Measurements from ENCODE around the gene LPCAT1. TPM values are rescaled to one million over a fixed set of nuclear protein-coding genes. Genes with fewer than 3 reads are reported as not detected.

The LPCAT1 gene
- total and polyA plus RNA-seq, 2 of the 13 experiments (the other 11 are each of a cell fraction or from before 2014, with no cell fraction given): 29.8 to 90.6 TPM

DNA sequence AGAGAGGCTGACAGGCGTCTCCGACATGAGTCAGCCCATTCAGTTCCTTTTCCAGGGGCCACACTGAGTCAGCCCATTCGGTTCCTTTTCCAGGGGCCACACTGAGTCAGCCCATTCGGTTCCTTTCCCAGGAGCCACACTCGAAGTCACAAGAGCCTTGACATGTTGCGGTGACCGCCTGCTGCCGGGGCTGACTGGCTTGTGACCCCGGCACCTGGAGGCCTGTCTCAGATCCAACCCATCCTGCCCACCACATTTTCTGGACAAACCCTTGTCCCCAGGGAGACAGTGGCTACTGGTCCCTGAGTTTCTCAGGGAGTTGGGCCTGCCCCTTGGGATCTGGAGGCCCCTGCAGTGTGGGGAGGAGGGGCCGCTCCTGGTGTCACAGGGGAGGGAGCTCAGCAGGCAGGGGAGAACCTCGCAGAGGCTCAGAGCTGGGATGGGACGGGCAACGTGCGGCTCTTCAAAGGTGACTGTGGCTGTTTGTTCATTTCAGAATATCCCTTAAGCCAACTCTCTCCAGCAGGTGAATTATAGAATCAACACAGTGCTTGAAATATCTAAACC lies 40.5 kb upstream of the LPCAT1 start (continued):
- TF ChIP-seq, protein P1, sequence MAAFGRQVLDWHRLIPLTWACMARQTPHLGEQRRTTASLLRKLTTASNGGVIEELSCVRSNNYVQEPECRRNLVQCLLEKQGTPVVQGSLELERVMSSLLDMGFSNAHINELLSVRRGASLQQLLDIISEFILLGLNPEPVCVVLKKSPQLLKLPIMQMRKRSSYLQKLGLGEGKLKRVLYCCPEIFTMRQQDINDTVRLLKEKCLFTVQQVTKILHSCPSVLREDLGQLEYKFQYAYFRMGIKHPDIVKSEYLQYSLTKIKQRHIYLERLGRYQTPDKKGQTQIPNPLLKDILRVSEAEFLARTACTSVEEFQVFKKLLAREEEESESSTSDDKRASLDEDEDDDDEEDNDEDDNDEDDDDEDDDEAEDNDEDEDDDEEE (CRISPR knock-in tag; IDR thresholded peaks at IDR 0.05): no peak
- TF ChIP-seq BRD4 (CRISPR knock-in tag; IDR thresholded peaks at IDR 0.05) (no peak), ZSCAN12 (CRISPR knock-in tag; IDR thresholded peaks at IDR 0.05) (no peak), ELF3 (CRISPR knock-in tag; IDR thresholded peaks at IDR 0.05) (no peak), AGO1 (IDR thresholded peaks at IDR 0.05; ENCODE audit: low read depth, low read length, poor library complexity, severe bottlenecking) (no peak), ZBTB38 (CRISPR knock-in tag; IDR thresholded peaks at IDR 0.05) (peak; percentile 19; the same call in 1 of the 2 replicates), ZNF670 (CRISPR knock-in tag; IDR thresholded peaks at IDR 0.05; ENCODE audit: borderline replicate concordance) (no peak), CEBPG (CRISPR knock-in tag; IDR thresholded peaks at IDR 0.05) (0 out of 2 replicates have a peak, but pooled peaks have one; percentile 9), MYNN (CRISPR knock-in tag; IDR thresholded peaks at IDR 0.05; ENCODE audit: low read depth) (0 out of 2 replicates have a peak, but pooled peaks have one; percentile 31), ZNF7 (CRISPR knock-in tag; IDR thresholded peaks at IDR 0.05) (no peak), ZNF124 (CRISPR knock-in tag; IDR thresholded peaks at IDR 0.05) (no peak), POLR2AphosphoS2 (IDR thresholded peaks at IDR 0.05; ENCODE audit: low read depth, low read length) (no peak), YEATS2 (CRISPR knock-in tag; IDR thresholded peaks at IDR 0.05; ENCODE audit: borderline replicate concordance) (no peak), ZSCAN20 (CRISPR knock-in tag; IDR thresholded peaks at IDR 0.05; ENCODE audit: borderline replicate concordance) (no peak), ELF4 (CRISPR knock-in tag; IDR thresholded peaks at IDR 0.05; ENCODE audit: borderline replicate concordance) (no peak), ZNF879 (CRISPR knock-in tag; IDR thresholded peaks at IDR 0.05) (no peak), ZNF333 (CRISPR knock-in tag; IDR thresholded peaks at IDR 0.05; ENCODE audit: borderline replicate concordance) (0 out of 2 replicates have a peak, but pooled peaks have one; percentile 41), ZNF232 (CRISPR knock-in tag; IDR thresholded peaks at IDR 0.05; ENCODE audit: borderline replicate concordance) (no peak), ZBTB3 (CRISPR knock-in tag; IDR thresholded peaks at IDR 0.05; ENCODE audit: borderline replicate concordance, low read depth) (no peak), ZNF766 (CRISPR knock-in tag; IDR thresholded peaks at IDR 0.05; ENCODE audit: borderline replicate concordance) (no peak), ARNTL (CRISPR knock-in tag; IDR thresholded peaks at IDR 0.05) (peak; percentile 40; the same call in 1 of the 2 replicates), ZNF672 (CRISPR knock-in tag; IDR thresholded peaks at IDR 0.05) (no peak), ZNF644 (CRISPR knock-in tag; IDR thresholded peaks at IDR 0.05; ENCODE audit: low read depth) (0 out of 2 replicates have a peak, but pooled peaks have one; percentile 18)
- TF ChIP-seq, protein P2, sequence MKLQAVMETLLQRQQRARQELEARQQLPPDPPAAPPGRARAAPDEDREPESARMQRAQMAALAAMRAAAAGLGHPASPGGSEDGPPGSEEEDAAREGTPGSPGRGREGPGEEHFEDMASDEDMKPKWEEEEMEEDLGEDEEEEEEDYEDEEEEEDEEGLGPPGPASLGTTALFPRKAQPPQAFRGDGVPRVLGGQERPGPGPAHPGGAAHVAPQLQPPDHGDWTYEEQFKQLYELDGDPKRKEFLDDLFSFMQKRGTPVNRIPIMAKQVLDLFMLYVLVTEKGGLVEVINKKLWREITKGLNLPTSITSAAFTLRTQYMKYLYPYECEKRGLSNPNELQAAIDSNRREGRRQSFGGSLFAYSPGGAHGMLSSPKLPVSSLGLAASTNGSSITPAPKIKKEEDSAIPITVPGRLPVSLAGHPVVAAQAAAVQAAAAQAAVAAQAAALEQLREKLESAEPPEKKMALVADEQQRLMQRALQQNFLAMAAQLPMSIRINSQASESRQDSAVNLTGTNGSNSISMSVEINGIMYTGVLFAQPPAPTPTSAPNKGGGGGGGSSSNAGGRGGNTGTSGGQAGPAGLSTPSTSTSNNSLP (IDR thresholded peaks at IDR 0.05; ENCODE audit: low read depth, low read length): no peak
- TF ChIP-seq, protein P3, sequence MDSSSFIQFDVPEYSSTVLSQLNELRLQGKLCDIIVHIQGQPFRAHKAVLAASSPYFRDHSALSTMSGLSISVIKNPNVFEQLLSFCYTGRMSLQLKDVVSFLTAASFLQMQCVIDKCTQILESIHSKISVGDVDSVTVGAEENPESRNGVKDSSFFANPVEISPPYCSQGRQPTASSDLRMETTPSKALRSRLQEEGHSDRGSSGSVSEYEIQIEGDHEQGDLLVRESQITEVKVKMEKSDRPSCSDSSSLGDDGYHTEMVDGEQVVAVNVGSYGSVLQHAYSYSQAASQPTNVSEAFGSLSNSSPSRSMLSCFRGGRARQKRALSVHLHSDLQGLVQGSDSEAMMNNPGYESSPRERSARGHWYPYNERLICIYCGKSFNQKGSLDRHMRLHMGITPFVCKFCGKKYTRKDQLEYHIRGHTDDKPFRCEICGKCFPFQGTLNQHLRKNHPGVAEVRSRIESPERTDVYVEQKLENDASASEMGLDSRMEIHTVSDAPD (CRISPR knock-in tag; IDR thresholded peaks at IDR 0.05): no peak
- TF ChIP-seq, protein P4, sequence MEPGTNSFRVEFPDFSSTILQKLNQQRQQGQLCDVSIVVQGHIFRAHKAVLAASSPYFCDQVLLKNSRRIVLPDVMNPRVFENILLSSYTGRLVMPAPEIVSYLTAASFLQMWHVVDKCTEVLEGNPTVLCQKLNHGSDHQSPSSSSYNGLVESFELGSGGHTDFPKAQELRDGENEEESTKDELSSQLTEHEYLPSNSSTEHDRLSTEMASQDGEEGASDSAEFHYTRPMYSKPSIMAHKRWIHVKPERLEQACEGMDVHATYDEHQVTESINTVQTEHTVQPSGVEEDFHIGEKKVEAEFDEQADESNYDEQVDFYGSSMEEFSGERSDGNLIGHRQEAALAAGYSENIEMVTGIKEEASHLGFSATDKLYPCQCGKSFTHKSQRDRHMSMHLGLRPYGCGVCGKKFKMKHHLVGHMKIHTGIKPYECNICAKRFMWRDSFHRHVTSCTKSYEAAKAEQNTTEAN (CRISPR knock-in tag; conservative IDR thresholded peaks at IDR 0.05): 0 out of 2 replicates have a peak, but pooled peaks have one; percentile 20

Data from HepG2 (cell line).